ENCODE results near the gene RBPJ.
"Not testable (repeated sequence)": the region's sequence is repeated elsewhere in the genome, so short reads cannot be mapped to it uniquely, and the experiment has no call there.

Gene RBPJ

DNA sequence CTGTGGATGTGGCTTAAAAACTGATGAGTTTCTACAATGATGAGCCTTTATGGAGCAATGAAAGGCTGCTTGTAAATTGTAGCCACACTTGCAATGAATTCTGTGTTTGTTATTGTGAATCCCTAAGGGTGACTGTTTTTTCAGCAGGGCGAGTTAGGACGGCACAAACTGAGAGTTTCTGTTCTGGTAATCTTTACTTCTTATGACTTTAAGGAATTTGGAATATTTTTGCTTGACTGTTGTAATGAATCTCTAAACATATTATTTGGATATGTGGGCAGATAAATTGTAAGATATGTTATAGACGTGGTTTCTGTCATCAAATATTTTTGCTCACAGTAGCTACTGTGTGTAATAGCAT is 22.2 kb downstream of the RBPJ start:
- FAIRE-seq = no peak

DNA sequence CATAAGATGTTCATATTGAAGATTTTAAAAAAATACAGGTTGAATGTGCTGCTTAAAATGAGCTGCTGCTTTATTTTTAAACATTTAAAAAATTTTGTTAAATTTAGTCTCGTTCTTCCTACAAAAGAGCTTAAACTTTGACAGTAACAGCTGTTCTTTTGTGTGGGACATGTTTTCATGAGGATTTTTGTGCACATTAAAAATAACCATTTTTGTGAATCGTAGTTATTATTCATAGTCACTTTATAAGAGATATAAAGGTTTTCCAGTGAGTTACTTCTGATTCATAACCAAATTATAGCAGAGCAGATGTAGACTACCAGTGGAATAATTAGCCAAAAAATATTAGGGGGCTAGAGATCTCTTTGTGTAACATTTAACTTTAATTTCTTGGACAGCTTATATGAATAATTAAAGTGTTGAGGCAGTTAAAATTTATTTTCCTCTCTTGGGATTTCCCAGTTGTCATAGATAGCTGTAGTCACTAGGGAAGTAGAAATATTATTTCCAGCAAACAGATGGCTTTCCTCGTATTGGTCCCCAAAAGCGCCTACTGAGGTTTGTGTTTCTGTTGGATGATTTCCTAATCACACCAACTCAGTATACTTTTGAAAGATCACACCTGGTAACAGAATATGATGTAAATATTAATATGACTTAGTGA is 24.2 kb downstream of the RBPJ start:
- FAIRE-seq = no peak

DNA sequence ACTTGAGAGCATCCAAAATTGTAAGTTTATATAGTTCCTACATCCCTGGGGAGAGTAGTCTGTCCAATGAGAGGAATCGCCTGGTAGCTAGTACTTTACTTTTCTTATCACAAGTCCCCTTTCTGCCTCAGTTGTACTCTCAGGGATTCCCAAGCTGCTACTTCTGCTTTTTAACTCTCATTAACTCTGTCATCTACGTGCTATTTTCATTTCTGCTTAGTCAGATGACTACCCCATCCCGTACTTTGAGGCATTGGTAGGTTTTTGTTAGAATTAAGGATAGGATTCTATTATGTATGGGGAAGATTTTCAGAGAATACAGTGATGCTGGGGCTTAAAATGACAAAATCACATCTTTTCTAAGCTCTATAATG is 24.7 kb downstream of the RBPJ start:
- no peak for FAIRE-seq

DNA sequence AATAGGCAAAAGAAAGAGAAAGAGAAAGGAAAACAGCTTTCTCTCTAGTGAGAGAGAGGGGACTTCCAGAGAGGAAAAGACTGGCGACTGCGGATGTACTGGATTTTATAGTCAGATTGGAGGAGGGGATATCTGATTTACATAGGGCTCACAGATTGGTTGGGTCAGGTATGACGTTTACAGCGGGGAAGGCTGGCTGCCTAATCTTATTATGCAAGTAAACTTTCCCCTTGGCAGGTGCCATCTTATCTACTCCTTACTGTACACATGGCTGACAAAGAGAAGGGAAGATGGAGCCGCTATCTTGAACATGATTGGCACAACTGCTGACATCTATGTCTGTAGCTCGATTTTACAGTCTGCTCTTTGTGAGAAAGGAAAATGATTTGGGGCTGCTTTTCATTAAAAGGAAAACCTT is 25.4 kb downstream of the RBPJ start:
- FAIRE-seq = peak; percentile 41

DNA sequence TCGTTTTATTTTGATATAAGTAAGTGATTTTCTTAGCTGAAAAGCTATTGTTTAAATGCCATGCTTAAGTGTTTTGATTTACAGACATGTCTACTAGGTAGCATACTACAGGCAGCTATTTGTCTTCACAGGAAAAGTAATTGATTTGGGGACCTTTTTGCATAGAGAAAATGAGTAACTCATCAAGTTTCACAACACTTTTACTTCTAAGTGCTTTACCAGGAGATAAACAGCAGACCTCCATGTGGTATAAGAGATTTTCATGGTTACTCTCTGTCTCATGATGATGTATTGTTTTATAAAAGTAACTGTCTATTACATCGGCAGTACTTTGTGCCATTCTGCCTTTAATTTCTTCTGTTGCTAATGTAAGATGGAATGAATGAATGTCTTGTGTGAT is 28.7 kb downstream of the RBPJ start:
- peak; percentile 30 for FAIRE-seq

DNA sequence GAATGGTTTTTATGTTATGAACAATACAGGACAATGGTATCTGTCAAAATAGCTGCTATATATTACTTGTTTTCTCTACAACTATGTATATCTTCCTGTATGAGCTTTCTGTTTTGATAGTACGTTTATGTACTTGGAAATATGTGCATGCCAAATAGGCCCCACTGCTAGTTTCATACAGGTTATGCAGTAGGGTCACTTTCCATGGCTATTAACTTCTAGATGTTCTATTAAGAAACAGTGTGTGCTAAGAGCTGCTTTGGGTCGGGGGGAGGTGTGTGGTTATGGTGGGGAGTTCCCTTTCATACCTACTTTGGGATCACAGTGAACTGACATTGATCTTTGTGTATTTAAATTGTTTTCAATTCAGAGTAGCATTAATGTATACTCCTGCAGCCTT is 30.9 kb downstream of the RBPJ start:
- no peak for FAIRE-seq

DNA sequence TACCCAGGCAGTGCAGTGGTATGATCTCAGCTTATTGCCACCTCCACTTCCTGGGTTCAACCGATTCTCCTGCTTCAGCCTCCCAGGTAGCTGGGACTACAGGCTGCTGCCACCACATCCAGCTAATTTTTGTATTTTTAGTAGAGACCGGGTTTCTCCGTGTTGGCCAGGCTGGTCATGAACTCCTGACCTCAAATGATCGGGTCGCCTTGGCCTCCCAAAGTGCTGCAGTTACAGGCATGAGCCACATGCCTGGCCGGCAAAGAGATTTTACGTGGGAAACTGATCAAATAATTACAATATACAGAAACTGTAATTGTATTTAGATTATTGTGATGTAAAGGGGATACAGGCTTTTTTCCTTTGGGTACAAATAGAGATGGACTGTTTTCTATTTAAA is 33.7 kb downstream of the RBPJ start:
- no peak for FAIRE-seq

DNA sequence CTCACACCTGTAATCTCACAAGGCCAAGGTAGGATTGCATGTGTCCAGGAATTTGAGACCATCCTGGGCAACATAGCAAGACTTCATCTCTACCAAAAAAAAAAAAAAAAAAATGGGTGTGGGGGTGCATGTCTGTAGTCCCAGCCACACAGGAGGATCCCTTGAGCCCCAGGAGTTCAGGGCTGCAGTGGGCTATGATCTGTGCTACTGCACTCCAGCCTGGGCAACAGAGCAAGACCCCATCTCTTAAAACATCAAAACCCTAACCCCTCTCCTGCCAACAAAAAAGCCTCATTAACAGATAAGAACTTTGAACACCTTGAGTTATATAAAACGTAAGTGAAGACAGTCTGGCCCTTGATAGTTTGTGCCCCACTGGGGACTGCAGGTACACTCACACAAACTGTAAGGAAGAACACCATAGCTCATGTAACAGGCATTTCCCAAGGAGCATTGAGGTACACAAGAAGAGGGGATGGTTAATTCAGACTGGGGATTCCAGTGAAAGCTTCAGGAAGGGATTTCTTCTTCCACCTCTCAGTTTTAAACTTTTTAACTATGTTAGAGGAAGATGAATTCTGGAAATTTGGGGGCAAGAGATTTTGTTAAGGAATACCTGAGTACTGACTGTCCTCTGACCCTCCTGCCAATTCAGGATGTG is 34.7 kb downstream of the RBPJ start:
- FAIRE-seq = no peak

DNA sequence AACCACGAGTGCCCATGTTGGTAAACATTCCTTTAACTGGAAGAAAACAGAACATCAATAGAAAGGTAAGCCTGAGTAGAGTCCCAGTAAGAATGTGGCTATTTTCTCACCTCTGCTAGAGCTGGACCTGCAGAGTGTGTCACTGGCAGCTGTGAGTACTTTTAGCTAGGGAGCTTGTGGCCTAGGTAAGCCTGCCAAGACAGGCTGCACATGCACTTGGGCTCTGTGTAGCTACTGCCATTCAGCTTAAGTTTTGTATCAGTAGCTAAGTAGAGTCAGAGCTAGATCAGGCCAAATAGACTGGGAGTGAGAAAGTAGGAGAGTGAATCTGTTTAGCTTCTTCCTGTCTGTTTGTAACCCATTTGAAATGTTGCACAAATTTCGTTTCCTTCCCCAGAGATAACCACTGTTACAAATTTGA is 35.3 kb downstream of the RBPJ start:
- no peak for FAIRE-seq

DNA sequence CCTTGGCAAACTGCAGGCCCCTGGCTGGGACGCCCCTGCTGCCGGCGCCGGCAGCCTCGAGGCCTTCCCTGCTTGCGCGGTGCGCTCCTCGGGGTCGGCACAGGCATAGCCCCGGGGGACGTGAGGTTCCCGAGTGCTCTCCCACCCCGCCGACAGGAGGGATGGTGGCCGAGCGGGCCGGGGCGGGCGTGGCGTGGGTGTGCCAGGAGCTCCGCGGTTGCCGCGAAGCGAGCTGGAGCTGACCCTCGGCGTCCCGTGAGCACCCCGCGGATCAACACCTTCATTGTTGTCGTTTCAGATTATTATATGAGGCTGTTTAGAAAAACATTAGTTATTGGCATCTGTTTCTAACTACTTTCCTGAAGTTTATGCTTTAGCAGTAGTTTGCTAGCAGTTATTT is 38.7 kb downstream of the RBPJ start:
- FAIRE-seq = not testable (repeated sequence)

DNA sequence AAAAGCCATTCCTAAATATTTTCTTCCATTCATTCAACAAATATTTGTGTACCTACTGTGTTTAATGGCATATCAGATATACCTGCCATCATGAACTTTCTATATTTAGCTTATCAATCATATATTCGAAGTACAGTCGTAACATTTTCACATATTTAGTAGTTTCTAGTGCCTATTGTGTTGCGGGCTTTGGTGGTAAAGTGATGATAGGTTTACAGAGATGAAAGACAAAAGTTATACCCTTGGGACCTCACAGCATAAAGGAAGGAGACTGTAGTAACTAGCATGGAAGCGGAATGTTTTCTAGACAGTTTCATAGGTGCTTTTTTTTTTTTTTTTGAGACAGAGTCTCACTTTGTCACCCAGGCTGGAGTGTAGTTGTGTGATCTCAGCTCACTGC is 39.5 kb downstream of the RBPJ start:
- FAIRE-seq = peak; percentile 13

DNA sequence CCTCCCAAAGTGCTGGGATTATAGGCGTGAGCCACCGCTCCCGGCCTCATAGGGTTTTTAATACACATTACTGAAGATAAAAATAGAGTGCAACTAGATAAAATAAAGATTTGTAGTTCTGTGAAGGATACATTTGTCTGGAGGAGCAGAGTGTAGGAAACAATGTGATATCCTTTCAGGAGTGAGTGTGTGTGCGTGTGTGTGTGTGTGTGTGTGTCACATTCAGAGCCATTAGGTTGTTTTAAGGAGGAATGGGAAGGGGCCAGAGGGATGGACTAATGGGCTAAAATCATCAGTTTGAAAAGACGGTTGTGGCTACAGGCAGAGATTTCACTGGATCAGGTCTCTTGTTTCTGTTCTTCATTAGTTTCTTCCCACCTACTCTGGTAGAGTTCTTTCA is 40.0 kb downstream of the RBPJ start:
- no peak for FAIRE-seq

DNA sequence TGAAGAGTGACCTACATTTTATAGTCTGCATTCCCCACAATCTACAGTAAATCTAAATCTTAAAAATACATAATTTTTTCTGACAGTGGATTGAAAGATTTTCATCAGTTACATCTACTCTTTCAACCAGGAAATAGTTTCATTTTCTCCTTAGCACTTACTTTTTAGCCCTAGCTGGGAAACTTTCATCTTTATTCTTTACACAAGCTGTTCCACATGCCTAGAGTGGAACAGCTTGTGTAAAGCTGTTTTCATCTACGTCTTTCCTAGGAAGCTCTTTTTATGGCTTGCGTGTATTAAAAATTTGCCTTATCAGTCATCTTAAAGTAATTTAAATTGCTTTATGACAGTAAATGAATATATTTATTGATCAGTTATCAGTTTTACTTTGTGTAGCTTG is 40.5 kb downstream of the RBPJ start:
- FAIRE-seq = peak; percentile 72

DNA sequence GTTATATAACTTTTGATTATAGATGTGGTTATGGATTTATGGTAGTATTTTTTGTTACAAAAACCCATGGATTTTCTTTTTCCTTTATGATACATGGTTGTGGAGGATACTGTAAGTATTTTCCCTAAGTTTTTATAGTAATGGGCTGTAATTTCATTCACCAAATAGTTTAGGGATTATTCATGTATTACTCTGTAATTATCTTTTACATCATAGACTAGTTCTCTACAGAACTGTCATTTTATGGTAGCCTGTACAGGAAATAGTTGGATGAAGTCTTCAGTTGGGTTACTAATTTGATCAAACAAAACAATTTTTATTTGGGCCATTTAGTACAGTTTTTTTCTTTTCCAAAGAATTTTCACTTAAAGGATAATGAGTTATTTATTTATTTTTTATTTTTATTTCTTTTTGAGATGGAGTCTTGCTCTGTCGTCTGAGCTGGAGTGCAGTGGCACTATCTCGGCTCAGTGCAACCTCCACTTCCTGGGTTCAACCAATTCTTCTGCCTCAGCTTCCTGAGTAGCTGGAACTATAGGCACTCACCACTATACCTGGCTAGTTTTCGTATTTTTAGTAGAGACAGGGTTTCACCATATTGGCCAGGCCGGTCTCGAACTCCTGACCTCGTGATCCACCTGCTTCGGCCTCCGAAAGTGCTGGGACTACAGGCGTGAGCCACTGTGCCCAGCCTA is 42.1 kb downstream of the RBPJ start:
- FAIRE-seq = peak; percentile 82

DNA sequence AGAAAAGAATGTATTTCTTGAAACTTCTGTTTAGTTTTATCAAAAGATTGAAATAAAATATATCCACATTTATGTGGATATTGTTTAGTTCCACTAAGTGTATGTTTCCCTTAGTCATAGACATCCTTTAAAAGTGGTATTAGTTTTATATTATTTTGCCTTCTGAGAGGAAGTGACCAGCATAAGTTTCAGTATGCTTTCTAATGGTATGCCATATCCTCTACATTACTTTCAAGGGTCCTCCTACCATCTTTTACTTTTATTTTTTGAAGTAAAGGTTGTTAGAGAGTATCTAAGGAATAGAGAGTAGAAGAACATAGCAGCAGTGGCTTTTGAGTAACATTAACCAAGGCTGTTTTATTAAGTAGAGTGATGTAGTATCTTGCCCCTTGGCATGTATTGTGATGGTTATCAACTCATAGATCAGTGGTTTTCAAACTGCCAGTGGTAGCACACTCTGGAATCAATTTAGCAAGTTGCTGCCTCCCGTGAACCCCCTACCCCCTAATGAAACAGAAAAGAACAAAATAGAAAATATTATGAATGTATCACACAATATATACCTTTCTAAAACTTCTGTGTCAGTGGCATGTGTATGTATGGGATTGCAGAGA is 44.8 kb downstream of the RBPJ start:
- FAIRE-seq = peak; percentile 23

DNA sequence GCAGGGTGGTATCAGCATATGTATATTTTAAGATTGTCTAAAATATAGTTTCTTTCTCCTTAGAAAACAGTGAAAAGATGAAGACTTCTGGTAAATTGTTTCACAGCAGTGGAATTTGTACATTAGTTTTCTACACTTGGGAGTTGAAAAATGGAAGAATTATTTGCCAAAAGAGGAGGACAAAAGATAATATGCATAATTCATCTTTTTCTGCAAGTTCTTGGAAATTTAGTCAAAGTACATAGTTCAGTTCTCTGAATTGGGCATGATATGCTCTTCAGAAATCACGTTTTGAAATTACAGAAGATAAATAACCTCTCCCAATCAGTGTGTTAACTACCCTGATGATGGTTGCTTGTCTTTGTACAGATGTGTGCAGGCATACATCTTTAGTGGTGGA is 47.0 kb downstream of the RBPJ start:
- no peak for FAIRE-seq

DNA sequence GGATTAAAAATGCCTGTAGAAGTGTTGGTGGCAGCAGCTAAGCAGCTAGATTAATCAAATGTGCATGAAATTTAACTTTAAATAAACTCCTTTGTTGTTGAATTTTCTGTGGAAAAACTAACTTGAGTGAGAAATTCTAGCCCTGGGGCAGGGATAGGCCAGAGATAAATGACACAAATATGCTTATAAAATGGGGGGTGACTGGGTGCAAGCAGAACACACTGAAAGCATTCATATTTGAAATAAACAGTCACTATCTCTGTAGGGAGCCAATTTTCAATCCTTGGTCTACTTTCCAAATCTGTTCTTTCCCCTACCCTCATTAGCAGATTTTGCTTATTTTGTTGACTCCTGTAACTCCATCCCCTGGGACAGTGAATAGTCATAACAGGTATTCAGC is 47.9 kb downstream of the RBPJ start:
- FAIRE-seq = no peak

DNA sequence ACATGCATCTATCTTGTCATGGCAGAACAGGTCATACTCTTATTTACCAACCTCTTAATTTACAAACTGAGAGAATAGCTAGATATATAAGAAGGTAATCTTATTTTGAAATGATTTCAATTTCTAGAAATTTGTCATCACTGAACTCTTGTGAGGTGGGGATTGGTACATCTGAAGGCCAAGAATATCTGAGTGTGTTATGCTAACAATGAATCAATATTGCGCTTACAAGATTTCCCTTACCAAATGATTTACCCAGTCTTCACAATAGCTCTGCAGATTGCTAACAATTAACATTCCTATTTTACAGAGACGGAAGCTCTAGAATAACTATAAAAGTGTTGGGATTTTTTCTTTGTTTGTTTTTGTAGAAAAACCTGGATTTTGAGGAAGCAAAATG is 48.3 kb downstream of the RBPJ start:
- peak; percentile 58 for FAIRE-seq

DNA sequence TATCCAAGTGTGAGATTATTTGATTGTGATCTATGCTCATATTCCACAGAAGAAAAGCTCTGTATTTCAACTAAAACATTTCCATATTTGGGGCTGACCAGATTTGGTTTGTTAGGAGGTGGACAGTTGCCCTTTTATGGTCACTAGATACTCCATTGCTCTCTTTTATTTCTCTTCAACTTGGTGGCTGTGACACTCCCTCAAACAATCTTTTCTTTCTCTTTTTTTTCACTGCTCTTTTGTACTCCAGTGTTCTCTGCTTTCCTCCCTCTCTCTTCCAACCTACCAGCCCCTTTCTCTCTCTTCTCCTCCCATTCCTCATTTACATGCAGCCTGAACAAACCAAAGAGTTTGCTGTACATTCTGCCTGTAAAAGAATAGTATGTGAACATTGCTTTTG is 48.8 kb downstream of the RBPJ start:
- no peak for FAIRE-seq

DNA sequence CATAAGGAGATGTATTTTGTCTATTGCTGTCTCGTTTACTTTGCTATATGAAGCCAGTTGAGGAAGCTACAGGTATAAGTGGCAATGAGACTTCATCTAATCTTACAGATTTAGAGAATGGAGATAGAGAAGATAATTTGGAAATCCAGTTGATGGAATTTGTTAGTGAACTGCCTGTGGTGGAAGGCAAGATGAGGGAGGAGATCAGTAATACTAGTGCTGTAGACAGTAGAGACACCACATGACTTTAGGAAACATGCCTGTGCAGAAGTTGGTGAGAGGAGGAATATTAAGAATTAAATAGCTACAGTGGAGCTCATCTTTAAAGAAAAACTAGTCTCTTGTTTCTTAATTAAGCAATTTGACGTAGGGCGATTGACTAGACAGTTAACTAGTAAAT is 51.3 kb downstream of the RBPJ start:
- no peak for FAIRE-seq

DNA sequence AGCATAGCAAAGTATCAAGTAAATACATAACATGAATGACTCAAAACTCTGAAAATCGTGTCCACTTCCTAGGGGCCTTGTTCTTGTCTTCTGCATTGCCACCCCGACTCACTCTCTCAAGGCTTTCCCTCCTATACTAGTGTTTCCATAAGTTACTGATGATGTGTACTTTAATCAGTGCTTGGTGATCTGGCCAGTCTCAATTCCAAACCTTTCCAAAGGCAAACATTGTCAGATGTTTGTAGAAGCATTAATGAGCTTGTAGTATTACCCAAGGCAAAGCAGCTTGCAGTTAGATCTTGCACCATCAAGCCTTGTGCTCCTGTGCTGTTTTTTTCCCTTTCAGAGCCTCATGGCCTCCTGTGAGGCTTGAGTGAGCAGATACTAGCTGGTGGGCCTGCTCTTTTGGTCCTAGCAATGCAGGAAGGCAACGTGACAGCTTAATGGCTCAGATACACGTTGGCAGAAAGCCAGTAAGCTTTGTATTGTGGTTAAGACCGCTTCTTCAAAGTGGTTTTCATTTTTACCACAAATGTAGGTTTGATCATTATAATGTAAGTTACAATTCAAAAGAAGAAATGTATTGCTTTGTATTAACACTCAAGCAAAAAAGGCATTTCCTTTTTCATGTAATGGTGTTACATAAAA is 51.8 kb downstream of the RBPJ start:
- peak; percentile 52 for FAIRE-seq

DNA sequence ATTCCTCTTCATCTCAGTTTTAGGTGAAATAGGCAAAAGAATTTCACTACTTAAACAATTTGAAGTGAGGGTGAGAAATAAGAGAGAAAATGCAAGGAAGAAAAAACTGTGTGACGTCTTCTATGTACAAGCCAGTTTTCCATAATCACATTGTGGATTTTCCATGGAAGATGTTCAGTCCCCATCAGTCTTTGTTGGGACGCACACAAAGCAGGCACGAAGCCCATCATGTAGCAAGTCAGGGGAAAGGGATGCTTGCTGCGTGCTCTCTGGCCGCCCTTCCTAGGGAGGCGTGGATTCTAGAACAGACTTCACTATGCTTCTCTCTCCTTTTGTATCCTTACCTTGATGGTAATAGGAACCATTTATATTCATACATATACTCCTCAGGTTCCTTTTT is 54.7 kb downstream of the RBPJ start:
- peak; percentile 3 for FAIRE-seq

Measured in G401.6 (cell line).